Measurements from ENCODE around the gene TMEM33.

Gene TMEM33, protein sequence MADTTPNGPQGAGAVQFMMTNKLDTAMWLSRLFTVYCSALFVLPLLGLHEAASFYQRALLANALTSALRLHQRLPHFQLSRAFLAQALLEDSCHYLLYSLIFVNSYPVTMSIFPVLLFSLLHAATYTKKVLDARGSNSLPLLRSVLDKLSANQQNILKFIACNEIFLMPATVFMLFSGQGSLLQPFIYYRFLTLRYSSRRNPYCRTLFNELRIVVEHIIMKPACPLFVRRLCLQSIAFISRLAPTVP

DNA sequence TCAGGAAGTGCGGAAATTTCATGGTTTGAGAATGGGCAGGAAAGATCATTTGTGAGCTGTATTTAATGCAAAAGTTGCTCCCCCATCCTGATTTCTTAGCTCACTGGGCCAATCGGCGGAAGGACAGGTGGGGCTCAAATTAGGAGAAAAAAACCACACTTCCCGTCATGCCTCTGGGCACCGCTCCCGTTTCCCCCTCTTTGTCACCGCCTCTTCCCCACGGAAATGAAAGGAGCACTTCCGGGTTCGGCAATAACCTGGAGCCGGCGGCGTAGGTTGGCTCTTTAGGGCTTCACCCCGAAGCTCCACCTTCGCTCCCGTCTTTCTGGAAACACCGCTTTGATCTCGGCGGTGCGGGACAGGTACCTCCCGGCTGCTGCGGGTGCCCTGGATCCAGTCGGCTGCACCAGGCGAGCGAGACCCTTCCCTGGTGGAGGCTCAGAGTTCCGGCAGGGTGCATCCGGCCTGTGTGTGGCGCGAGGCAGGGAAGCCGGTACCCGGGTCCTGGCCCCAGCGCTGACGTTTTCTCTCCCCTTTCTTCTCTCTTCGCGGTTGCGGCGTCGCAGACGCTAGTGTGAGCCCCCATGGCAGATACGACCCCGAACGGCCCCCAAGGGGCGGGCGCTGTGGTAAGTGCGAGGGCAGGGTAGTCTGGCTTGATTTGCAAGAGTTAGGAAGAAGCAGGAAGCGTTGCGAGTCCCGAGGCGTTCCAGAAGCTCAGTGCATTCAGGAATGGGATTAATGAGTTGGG lies at the start of gene TMEM33:
TSS of gene TMEM33 (plus strand) at position 529 of the 751 bp plus-strand sequence. CDS start at position 585, 56 bp downstream.
- Histone ChIP-seq H3K4me3 (peak within 1 kb of the TSS; percentile 82 to 94), H3K27ac (peak within 1 kb of the TSS; percentile 64 to 79), H3K4me1 (peaks cover 0 to 31% (median 6%) of the 10 kb centered on the region in 4 donors), H3K27me3 (no peaks in the 10 kb centered on the region), H3K9me3 (no peaks in the 10 kb centered on the region), H3K36me3 (peaks cover 0 to 6% (median 5%) of the 10 kb centered on the region in 3 donors)
- TF ChIP-seq, protein P1, sequence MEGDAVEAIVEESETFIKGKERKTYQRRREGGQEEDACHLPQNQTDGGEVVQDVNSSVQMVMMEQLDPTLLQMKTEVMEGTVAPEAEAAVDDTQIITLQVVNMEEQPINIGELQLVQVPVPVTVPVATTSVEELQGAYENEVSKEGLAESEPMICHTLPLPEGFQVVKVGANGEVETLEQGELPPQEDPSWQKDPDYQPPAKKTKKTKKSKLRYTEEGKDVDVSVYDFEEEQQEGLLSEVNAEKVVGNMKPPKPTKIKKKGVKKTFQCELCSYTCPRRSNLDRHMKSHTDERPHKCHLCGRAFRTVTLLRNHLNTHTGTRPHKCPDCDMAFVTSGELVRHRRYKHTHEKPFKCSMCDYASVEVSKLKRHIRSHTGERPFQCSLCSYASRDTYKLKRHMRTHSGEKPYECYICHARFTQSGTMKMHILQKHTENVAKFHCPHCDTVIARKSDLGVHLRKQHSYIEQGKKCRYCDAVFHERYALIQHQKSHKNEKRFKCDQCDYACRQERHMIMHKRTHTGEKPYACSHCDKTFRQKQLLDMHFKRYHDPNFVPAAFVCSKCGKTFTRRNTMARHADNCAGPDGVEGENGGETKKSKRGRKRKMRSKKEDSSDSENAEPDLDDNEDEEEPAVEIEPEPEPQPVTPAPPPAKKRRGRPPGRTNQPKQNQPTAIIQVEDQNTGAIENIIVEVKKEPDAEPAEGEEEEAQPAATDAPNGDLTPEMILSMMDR (IDR thresholded peaks at IDR 0.05): peak in 1 of 2 experiments; percentile 32
- peak; percentile 82 to 89 for DNase-seq
- intact Hi-C loops (cut with DNase I; ENCODE audit: low total_unique reads): loop anchor here (5.0 kb wide), 1 partner anchor 57 kb away; the partner anchor contains the start of gene SLC30A9

DNA sequence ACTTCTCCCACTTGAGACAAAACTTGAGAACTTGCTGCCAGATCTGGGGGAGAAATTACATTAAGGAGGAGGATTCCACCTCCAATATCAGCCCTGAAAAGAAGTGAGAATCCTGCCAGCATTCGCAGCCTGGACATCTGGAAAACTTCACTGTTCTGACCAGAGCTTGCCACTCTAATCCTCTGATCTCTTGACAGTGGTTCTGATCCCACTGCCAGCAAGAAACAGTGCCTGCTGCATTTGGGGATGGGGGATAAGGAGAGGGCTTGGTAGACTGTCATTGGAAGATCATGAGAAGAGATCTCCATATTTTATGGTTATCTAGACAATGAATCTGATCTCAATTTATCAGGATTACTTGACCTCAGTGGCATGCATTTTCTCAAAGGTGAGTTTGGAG lies 49.8 kb upstream of the TMEM33 start:
- Histone ChIP-seq H3K36me3 (no peaks in the 10 kb centered on the region), H3K27me3 (peaks cover 8 to 57% of the 10 kb centered on the region in 2 donors), H3K4me1 (peaks cover 0 to 21% (median 19%) of the 10 kb centered on the region in 4 donors), H3K9me3 (no peaks in the 10 kb centered on the region), H3K27ac (no peak overlapping the region), H3K4me3 (no peak overlapping the region)
- DNase-seq: no peak
- intact Hi-C loops (cut with DNase I; ENCODE audit: low total_unique reads): loop anchor here (10.0 kb wide), 1 partner anchor 601 kb away; no protein-coding TSS in a partner anchor
- TF ChIP-seq, protein P1 (IDR thresholded peaks at IDR 0.05): no peak

DNA sequence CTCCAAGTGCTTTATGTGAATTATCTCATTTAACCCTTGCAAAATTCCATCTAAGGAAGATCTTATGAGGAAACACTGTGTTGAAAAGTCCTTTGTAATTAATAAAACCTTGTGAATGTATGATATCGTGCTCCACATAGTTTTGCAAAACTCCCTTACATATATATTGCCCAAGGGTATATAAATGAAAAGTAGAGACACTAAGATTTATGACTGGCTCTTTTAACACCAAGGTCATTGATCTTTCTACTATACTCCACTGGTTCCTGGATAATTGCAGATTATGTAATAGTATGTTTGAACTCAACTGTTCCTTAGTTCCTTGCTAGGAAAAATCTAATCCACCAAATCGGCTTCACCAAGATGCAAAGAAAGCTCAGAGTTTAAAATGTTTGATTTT lies 48.0 kb upstream of the TMEM33 start:
- Histone ChIP-seq H3K27ac (no peak overlapping the region), H3K9me3 (no peaks in the 10 kb centered on the region), H3K4me1 (peaks cover 0 to 3% (median 3%) of the 10 kb centered on the region in 4 donors), H3K27me3 (peaks cover 0 to 45% of the 10 kb centered on the region in 2 donors), H3K4me3 (no peak overlapping the region), H3K36me3 (no peaks in the 10 kb centered on the region)
- no peak for DNase-seq
- intact Hi-C loops (cut with DNase I; ENCODE audit: low total_unique reads): loop anchor here (10.0 kb wide), 1 partner anchor 602 kb away; no protein-coding TSS in a partner anchor
- TF ChIP-seq, protein P1 (IDR thresholded peaks at IDR 0.05): no peak

DNA sequence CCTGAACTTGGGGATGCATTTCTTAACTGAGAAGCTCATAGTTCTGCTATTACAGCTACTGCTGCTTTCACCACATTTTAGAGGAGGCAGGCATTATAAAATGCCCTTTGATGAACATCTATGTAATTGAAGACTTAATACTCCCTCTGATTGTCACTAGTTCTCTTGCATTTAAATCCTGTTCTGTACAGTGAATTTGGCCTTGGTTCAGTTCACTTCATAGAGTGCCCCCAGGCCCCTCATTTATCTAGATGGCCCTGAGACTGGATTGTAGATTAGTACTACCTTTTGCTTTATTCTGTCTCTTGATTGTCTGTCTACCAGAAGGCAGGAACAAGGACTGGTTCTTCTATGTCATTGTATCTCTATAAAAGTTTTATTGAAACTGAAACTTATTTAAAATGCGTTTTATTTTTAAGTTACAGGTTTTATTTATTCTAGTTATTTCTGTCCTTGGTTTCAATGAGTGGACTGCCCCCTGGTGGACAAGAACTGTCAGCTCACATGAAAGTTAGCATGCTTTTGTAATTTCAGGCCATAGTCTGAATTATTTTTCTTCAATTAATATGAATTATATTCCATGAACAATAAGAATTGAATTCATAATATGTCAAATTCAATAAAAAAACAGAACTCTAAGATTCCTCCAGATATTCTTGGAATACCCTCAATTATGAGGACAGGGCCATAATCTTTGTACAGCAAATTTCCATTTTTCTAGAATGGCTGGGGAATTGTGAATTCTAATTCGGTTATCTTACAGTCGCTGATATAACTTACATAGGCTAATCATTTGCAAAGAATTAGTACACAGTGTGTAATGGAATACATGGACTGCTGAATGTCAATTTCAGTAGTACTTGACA lies 47.2 kb upstream of the TMEM33 start:
- H3K36me3 ChIP-seq: no peaks in the 10 kb centered on the region
- TF ChIP-seq, protein P1 (IDR thresholded peaks at IDR 0.05): peak; percentile 64 to 86
- H3K9me3 ChIP-seq: no peaks in the 10 kb centered on the region
- no peak for DNase-seq
- H3K27me3 ChIP-seq: peaks cover 0 to 42% of the 10 kb centered on the region in 2 donors
- H3K4me1 ChIP-seq: no peaks in the 10 kb centered on the region
- intact Hi-C loops (cut with DNase I; ENCODE audit: low total_unique reads): loop anchor here (10.0 kb wide), 1 partner anchor 603 kb away; no protein-coding TSS in a partner anchor
- no peak overlapping the region for H3K27ac ChIP-seq
- H3K4me3 ChIP-seq: no peak overlapping the region

DNA sequence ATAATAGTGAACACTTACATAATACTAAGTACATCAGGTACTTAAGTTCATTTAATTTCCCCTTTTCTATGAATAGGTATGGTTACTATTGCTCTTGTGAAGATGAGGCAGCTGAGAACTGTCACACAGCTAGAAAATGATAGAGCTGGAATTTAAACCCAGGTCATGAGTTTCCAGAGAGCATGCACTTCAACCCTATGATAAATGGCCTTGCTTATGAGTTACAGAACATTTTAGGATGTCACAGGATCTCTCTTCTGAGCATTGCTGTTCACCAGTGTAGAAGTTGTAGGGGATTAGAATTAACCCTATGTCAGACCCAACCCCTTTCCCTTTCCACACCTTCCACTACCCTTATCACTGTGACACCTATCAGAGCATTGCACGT lies 46.5 kb upstream of the TMEM33 start:
- no peaks in the 10 kb centered on the region for H3K4me1 ChIP-seq
- TF ChIP-seq, protein P1 (IDR thresholded peaks at IDR 0.05): no peak
- H3K4me3 ChIP-seq: no peak overlapping the region
- intact Hi-C loops (cut with DNase I; ENCODE audit: low total_unique reads): loop anchor here (10.0 kb wide), 1 partner anchor 604 kb away; no protein-coding TSS in a partner anchor
- no peaks in the 10 kb centered on the region for H3K36me3 ChIP-seq
- no peaks in the 10 kb centered on the region for H3K9me3 ChIP-seq
- H3K27me3 ChIP-seq: peaks cover 0 to 39% of the 10 kb centered on the region in 2 donors
- H3K27ac ChIP-seq: no peak overlapping the region
- DNase-seq: no peak

All from tibial artery (tissue), 4 donors.